ENCODE measurements around the gene GLTP.

The GLTP gene

DNA sequence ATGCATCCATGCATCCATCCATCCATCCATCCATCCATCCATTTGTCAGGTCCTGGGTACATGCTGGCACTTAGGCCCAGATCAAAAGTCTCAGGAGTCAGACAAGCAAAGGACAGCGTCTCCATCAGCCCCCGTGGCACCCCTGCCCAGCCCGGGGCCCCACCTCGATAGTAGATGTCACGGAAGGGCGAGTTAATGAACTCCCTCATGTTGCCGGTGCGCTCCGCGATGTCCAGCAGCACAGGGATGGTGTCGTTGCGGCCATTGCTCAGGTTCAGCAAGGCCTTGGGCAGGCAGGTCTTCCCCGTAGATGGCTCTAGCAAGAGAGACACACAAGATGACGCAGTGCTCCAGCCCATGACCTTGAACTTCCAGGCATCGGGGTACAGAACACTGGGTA, 77.5 kb downstream of the GLTP start:
- DNase-seq (ENCODE audit: low read depth in 2 of 3, low spot score in 2 of 3): no peak

Measured in activated CD8-positive, alpha-beta memory T cell treated with anti-CD3 and anti-CD28 coated beads for 48 hours (primary cell).